T-cell (primary cell): Measurements from ENCODE around the gene SBNO1. TPM values are rescaled to one million over a fixed set of nuclear protein-coding genes. Genes with fewer than 3 reads are reported as not detected.

Source experiments
- total RNA-seq, 35 experiments: library from RNA in 6 of 35; stranded (reverse) in 6 of 35; fragments of 120-200 nt in 1 of 35; gene quantifications; one replicate each; pipeline versions ENCODE4 v1.2.1 to v1.2.4 and lab custom pipeline; 2013 to 2026

The SBNO1 gene
- total RNA-seq, 5 donors from 2014 or later (not counting 1 experiment from before 2014, with no cell fraction given) = 36.1 to 42.1 (median 38.6) TPM

Other genes with a start within 250 kb of the SBNO1 start
- gene PITPNM2, start 213.8 kb downstream of the SBNO1 start, total RNA-seq = 10 to 100 TPM; 32.0 to 56.5 (median 34.8) TPM
- 100 to 1,000 TPM in 1 of 5 donors, 10 to 100 TPM in 4; 48.5 to 105 (median 56.3) TPM for gene MPHOSPH9, start 131.7 kb downstream of the SBNO1 start, total RNA-seq
- gene MTRFR, start 131.4 kb downstream of the SBNO1 start, total RNA-seq = 10 to 100 TPM; 33.7 to 49.7 (median 42.4) TPM
- gene CDK2AP1, start 93.0 kb downstream of the SBNO1 start, total RNA-seq = 10 to 100 TPM in 1 of 5 donors, 1 to 10 TPM in 4; 3.5 to 10.8 (median 8.5) TPM
- 10 to 100 TPM; 21.1 to 34.2 (median 31.8) TPM for gene KMT5A, start 19.3 kb upstream of the SBNO1 start, total RNA-seq
- 10 to 100 TPM in 1 of 5 donors, 1 to 10 TPM in 4; 6.0 to 10.2 (median 7.1) TPM for gene RILPL2, start 71.8 kb upstream of the SBNO1 start, total RNA-seq
- gene SNRNP35, start 93.3 kb upstream of the SBNO1 start, total RNA-seq = 10 to 100 TPM; 32.6 to 46.1 (median 43.2) TPM
- gene RILPL1, start 168.9 kb upstream of the SBNO1 start, total RNA-seq = 1 to 10 TPM; 2.8 to 8.9 (median 6.1) TPM
- gene TMED2, start 219.7 kb upstream of the SBNO1 start, total RNA-seq = 100 to 1,000 TPM in 3 of 5 donors, 10 to 100 TPM in 2; 86.4 to 129 (median 115) TPM
- gene DDX55, start 237.3 kb upstream of the SBNO1 start, total RNA-seq = 10 to 100 TPM; 28.9 to 45.8 (median 41.8) TPM